Natural killer cell (primary cell): Measurements from ENCODE around the gene CALHM6. TPM values are rescaled to one million over a fixed set of nuclear protein-coding genes. Genes with fewer than 3 reads are reported as not detected.

ENCODE experiments used
- ATAC-seq, 3 donors: fragments of 150-1000 bp in 2 of 3; fragments of 200-7000 bp in 1 of 3; cut with Tn5 transposase; 1 replicate in 1 of 3; 2 replicates in 2 of 3; pipeline ENCODE4 v1.10.0; 2021; ENCODE audit warnings: mild to moderate bottlenecking in 2 of 3, moderate library complexity in 2 of 3
- DNase-seq, 2 donors: peaks; one replicate each; pipeline versions ENCODE4 v3.0.0 to v3.0.0-alpha.2; 2013 to 2021; ENCODE audit warnings: mixed read lengths in 1 of 2
- H3K27ac ChIP-seq: one replicate; pipeline ENCODE4 v1.5.1; 2013; ENCODE audit warnings: mild to moderate bottlenecking, low read length
- H3K27me3 ChIP-seq: one replicate; pipeline ENCODE4 v1.6.1; 2013; ENCODE audit warnings: low read length; ENCODE audit not compliant: control insufficient read depth, insufficient read depth
- H3K36me3 ChIP-seq: one replicate; pipeline ENCODE4 v1.6.1; 2013; ENCODE audit warnings: low read length; ENCODE audit not compliant: control insufficient read depth, insufficient read depth
- H3K4me1 ChIP-seq: one replicate; pipeline ENCODE4 v1.6.1; 2013; ENCODE audit warnings: low read length; ENCODE audit not compliant: control insufficient read depth, insufficient read depth
- H3K4me3 ChIP-seq: one replicate; pipeline ENCODE4 v1.5.1; 2013; ENCODE audit warnings: low read length
- H3K9me3 ChIP-seq: one replicate; pipeline ENCODE4 v1.6.1; 2013; ENCODE audit warnings: low read length; ENCODE audit not compliant: control insufficient read depth, insufficient read depth
- H3K27ac Mint-ChIP-seq, 2 donors: one replicate each; pipeline ENCODE4 v1.8.0; 2022; ENCODE audit warnings: mild to moderate bottlenecking in 2 of 2, mixed read lengths in 2 of 2, moderate library complexity in 1 of 2
- H3K27me3 Mint-ChIP-seq, 2 donors: one replicate each; pipeline ENCODE4 v1.8.0; 2022; ENCODE audit warnings: low read depth in 2 of 2, mixed read lengths in 2 of 2
- H3K36me3 Mint-ChIP-seq: one replicate; pipeline ENCODE4 v1.8.0; 2022; ENCODE audit warnings: mixed read lengths
- H3K4me1 Mint-ChIP-seq, 2 donors: one replicate each; pipeline ENCODE4 v1.8.0; 2022; ENCODE audit warnings: mixed read lengths in 2 of 2
- H3K4me3 Mint-ChIP-seq: one replicate; pipeline ENCODE4 v1.8.0; 2022; ENCODE audit warnings: mild to moderate bottlenecking, moderate library complexity, mixed read lengths
- H3K9me3 Mint-ChIP-seq, 2 donors: one replicate each; pipeline ENCODE4 v1.8.0; 2022; ENCODE audit warnings: mixed read lengths in 2 of 2
- WGBS: methylation state at CpG from one replicate; pipeline ENCODE4 v1.1.7; 2013; ENCODE audit warnings: missing lambda C conversion rate; ENCODE audit not compliant: insufficient coverage; 5-methylcytosine and 5-hydroxymethylcytosine counted together
- intact Hi-C: fragments of 100-400 bp; cut with micrococcal nuclease; formaldehyde crosslinking; loops from one replicate; pipeline ENCODE4 v1.14.2; 2022
- total RNA-seq, 4 donors: library from RNA; stranded (reverse); fragments of 120-200 nt in 1 of 4; gene quantifications; one replicate each; pipeline versions ENCODE4 v1.2.3 to v1.2.4, GENCODE V29; 2013 to 2022
- TF ChIP-seq, protein P1 (sequence below): fragments of 200-600 bp; IDR thresholded peaks from one replicate; pipeline ENCODE4 v1.8.0; 2022; ENCODE audit warnings: antibody characterized with exemption

The CALHM6 gene
- total RNA-seq, 3 donors from 2014 or later (not counting 1 experiment from before 2014, with no cell fraction given) = 7.9 to 20.6 (median 12.3) TPM

GRCh38 chr6:116447052-116447451 is 14.1 kb upstream of the CALHM6 start:
- Histone ChIP-seq H3K4me1 (peaks cover 20% of the 10 kb centered on the region), H3K9me3 (no peaks in the 10 kb centered on the region), H3K27me3 (no peaks in the 10 kb centered on the region), H3K27ac (no peak overlapping the region), H3K36me3 (no peaks in the 10 kb centered on the region), H3K4me3 (no peak overlapping the region)
- Mint-ChIP-seq H3K36me3 (no peaks in the 10 kb centered on the region), H3K4me1 (peaks cover 24 to 25% of the 10 kb centered on the region in 2 donors), H3K4me3 (no peak overlapping the region), H3K9me3 (no peaks in the 10 kb centered on the region), H3K27me3 (peaks cover 0 to 9% of the 10 kb centered on the region in 2 donors), H3K27ac (no peak overlapping the region)
- TF ChIP-seq, protein P1, sequence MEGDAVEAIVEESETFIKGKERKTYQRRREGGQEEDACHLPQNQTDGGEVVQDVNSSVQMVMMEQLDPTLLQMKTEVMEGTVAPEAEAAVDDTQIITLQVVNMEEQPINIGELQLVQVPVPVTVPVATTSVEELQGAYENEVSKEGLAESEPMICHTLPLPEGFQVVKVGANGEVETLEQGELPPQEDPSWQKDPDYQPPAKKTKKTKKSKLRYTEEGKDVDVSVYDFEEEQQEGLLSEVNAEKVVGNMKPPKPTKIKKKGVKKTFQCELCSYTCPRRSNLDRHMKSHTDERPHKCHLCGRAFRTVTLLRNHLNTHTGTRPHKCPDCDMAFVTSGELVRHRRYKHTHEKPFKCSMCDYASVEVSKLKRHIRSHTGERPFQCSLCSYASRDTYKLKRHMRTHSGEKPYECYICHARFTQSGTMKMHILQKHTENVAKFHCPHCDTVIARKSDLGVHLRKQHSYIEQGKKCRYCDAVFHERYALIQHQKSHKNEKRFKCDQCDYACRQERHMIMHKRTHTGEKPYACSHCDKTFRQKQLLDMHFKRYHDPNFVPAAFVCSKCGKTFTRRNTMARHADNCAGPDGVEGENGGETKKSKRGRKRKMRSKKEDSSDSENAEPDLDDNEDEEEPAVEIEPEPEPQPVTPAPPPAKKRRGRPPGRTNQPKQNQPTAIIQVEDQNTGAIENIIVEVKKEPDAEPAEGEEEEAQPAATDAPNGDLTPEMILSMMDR = no peak
- ATAC-seq = no peak
- DNase-seq = no peak
- WGBS = 85% methylated on average over 1 of the region's 3 CpGs
- intact Hi-C loops = no loop called here

DNA sequence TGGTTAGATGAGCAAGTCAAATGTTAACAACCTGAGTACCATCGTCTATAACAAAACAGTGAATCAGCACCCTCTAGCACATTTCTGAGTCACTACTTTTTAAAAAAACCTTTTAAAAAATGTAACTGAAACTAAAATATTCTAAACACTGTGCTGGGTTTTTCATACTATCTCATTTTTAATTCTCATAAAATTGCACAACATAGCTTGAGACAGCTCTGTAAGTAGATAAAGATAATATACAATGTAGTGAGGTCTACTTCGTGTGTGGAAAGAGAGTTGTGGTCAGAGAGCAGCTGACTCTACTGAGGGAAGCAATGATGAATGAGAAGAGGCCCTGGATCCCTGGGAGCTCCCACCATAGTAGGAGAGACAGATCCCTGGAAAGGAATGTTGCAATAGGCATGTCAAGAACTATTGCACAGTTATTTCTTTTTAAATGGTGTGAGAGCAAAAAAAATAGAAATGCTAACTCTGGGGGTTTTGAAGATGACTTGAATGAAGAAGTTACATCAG is 13.6 kb upstream of the CALHM6 start:
- Mint-ChIP-seq H3K9me3 (no peaks in the 10 kb centered on the region), H3K27ac (no peak overlapping the region), H3K27me3 (peaks cover 0 to 4% of the 10 kb centered on the region in 2 donors), H3K4me3 (no peak overlapping the region), H3K4me1 (peaks cover 24 to 25% of the 10 kb centered on the region in 2 donors), H3K36me3 (no peaks in the 10 kb centered on the region)
- peaks cover 20% of the 10 kb centered on the region for H3K4me1 ChIP-seq
- no peaks in the 10 kb centered on the region for H3K27me3 ChIP-seq
- no peaks in the 10 kb centered on the region for H3K9me3 ChIP-seq
- intact Hi-C loops = no loop called here
- no peak for DNase-seq
- TF ChIP-seq, protein P1 = no peak
- ATAC-seq = peak in 2 of 3 donors; percentile 39 to 72
- no peak overlapping the region for H3K4me3 ChIP-seq
- WGBS = 16% methylated on average over 2 of the region's 2 CpGs
- no peak overlapping the region for H3K27ac ChIP-seq
- H3K36me3 ChIP-seq = no peaks in the 10 kb centered on the region

GRCh38 chr6:116449565-116449964 is 11.6 kb upstream of the CALHM6 start:
- peaks cover 7 to 12% of the 10 kb centered on the region in 2 donors for H3K27me3 Mint-ChIP-seq
- no peaks in the 10 kb centered on the region for H3K36me3 Mint-ChIP-seq
- no CpG with 5 or more reads among the region's 1 CpG for WGBS
- Histone ChIP-seq H3K27ac (no peak overlapping the region), H3K27me3 (no peaks in the 10 kb centered on the region), H3K9me3 (no peaks in the 10 kb centered on the region), H3K4me1 (peaks cover 17% of the 10 kb centered on the region), H3K4me3 (no peak overlapping the region), H3K36me3 (no peaks in the 10 kb centered on the region)
- no peak overlapping the region for H3K4me3 Mint-ChIP-seq
- DNase-seq (no peak), ATAC-seq (no peak)
- intact Hi-C loops = no loop called here
- no peak overlapping the region for H3K27ac Mint-ChIP-seq
- TF ChIP-seq, protein P1 = no peak
- H3K4me1 Mint-ChIP-seq = peaks cover 18% of the 10 kb centered on the region in 2 donors
- H3K9me3 Mint-ChIP-seq = no peaks in the 10 kb centered on the region

GRCh38 chr6:116450185-116450710 is 10.9 kb upstream of the CALHM6 start:
- no peaks in the 10 kb centered on the region for H3K9me3 Mint-ChIP-seq
- H3K4me1 Mint-ChIP-seq = peaks cover 11 to 12% of the 10 kb centered on the region in 2 donors
- no peak overlapping the region for H3K27ac Mint-ChIP-seq
- H3K9me3 ChIP-seq = no peaks in the 10 kb centered on the region
- DNase-seq (no peak), ATAC-seq (no peak)
- no peak overlapping the region for H3K4me3 ChIP-seq
- H3K36me3 ChIP-seq = no peaks in the 10 kb centered on the region
- no peaks in the 10 kb centered on the region for H3K27me3 ChIP-seq
- H3K4me3 Mint-ChIP-seq = no peak overlapping the region
- 100% methylated on average over 1 of the region's 1 CpG for WGBS
- TF ChIP-seq, protein P1 = no peak
- H3K27ac ChIP-seq = no peak overlapping the region
- intact Hi-C loops = no loop called here
- H3K4me1 ChIP-seq = peaks cover 10% of the 10 kb centered on the region
- no peaks in the 10 kb centered on the region for H3K36me3 Mint-ChIP-seq
- peaks cover 7 to 12% of the 10 kb centered on the region in 2 donors for H3K27me3 Mint-ChIP-seq
